H1 (cell line): Measurements from ENCODE around the gene YBX2. TPM values are rescaled to one million over a fixed set of nuclear protein-coding genes. Genes with fewer than 3 reads are reported as not detected.

ENCODE experiments used
- BRCA1 ChIP-seq: IDR thresholded peaks from 2 replicates; pipeline ENCODE4 v1.6.1; 2012; ENCODE audit warnings: low read depth, low read length, improper control_type of control experiment
- CEBPB ChIP-seq: IDR thresholded peaks from 2 replicates; pipeline ENCODE4 v1.6.1; 2012; ENCODE audit warnings: low read depth, low read length
- CHD1 ChIP-seq: IDR thresholded peaks from 2 replicates; pipeline ENCODE4 v1.6.1; 2012; ENCODE audit warnings: low read depth, low read length, improper control_type of control experiment
- EZH2 ChIP-seq: fragments of 200-600 bp; sonication (generic); IDR thresholded peaks from 2 replicates; pipeline ENCODE4 v1.7.1; 2012; ENCODE audit warnings: low read depth, mild to moderate bottlenecking, moderate library complexity, low read length, inconsistent platforms; ENCODE audit not compliant: severe bottlenecking
- HDAC2 ChIP-seq, 2 experiments: fragments of 300-600 bp in 1 of 2; sonication (generic) in 1 of 2; IDR thresholded peaks; 2 replicates each; pipeline ENCODE4 v1.6.1; 2011 to 2012; ENCODE audit warnings: low read depth in 2 of 2, low read length in 2 of 2, mild to moderate bottlenecking in 2 of 2, moderate library complexity in 2 of 2, borderline replicate concordance in 1 of 2, inconsistent platforms in 1 of 2
- NRF1 ChIP-seq: IDR thresholded peaks from 2 replicates; pipeline ENCODE4 v1.6.1; 2011; ENCODE audit warnings: mild to moderate bottlenecking, low read depth, low read length, improper control_type of control experiment
- POLR2AphosphoS5 ChIP-seq: IDR thresholded peaks from 2 replicates; pipeline ENCODE4 v1.6.1; 2011; ENCODE audit warnings: low read depth, low read length
- SIX5 ChIP-seq: IDR thresholded peaks from 2 replicates; pipeline ENCODE4 v1.6.1; 2011; ENCODE audit warnings: mild to moderate bottlenecking, low read depth, low read length
- SP1 ChIP-seq: IDR thresholded peaks from 2 replicates; pipeline ENCODE4 v1.6.1; 2011; ENCODE audit warnings: low read depth, low read length
- TBP ChIP-seq: IDR thresholded peaks from 2 replicates; pipeline ENCODE4 v1.6.1; 2011; ENCODE audit warnings: low read depth, low read length, improper control_type of control experiment
- YY1 ChIP-seq: IDR thresholded peaks from 2 replicates; pipeline ENCODE4 v1.6.1; 2011; ENCODE audit warnings: low read depth, mild to moderate bottlenecking, low read length
- polyA plus RNA-seq, 7 experiments: library from polyadenylated mRNA; depleted of rRNA in 3 of 7; stranded (reverse) in 5 of 7; unstranded in 2 of 7; fragments of >200 nt in 5 of 7; fragments of 200-250 nt in 2 of 7; gene quantifications; 1 replicate in 5 of 7; 2 replicates in 1 of 7; 4 replicates in 1 of 7; pipeline versions ENCODE4 v1.2.1 to v1.2.3, GENCODE V29; 2011 to 2013; ENCODE audit warnings: missing spikeins in 2 of 7, mixed read lengths in 2 of 7
- total RNA-seq: library from RNA; stranded (reverse); fragmentation: NEBNext Ultra II Directional; extraction: Animal tissue kit (Norgen Biotek cat#: 25700); gene quantifications from 2 replicates; pipeline ENCODE4 v1.2.1, GENCODE V29; 2021

YBX2 gene
- total and polyA plus RNA-seq, 2 of the 8 experiments (the other 6 are each of a cell fraction or from before 2014, with no cell fraction given) = 19.2 to 30.5 TPM

GRCh38 chr17:7242717-7243452 lies 51.6 kb downstream of the YBX2 start (continued):
- TF ChIP-seq CEBPB = no peak
- TF ChIP-seq SP1 = peak; percentile 89
- TF ChIP-seq EZH2 = no peak
- TF ChIP-seq HDAC2 (IDR thresholded peaks at IDR 0.05; ENCODE audit: borderline replicate concordance in 1 of 2, low read depth in 2 of 2, low read length in 2 of 2) = peak; percentile 77 to 95; a peak in 3 of 4 replicates
- 0 out of 2 replicates have a peak, but pooled peaks have one; percentile 46 for TF ChIP-seq TBP
- no peak for TF ChIP-seq SIX5
- TF ChIP-seq BRCA1 = no peak
- TF ChIP-seq YY1 = no peak
- TF ChIP-seq CHD1 = no peak
- TF ChIP-seq POLR2AphosphoS5 = peak; percentile 23; the same call in 1 of the 2 replicates
- no peak for TF ChIP-seq NRF1
- TF ChIP-seq, all 59 proteins: peak for 23
